ENCODE results near the gene PTPN3.
A peak's percentile ranks its signal among the peaks of the same experiment; 100 is the strongest.
"Not testable (repeated sequence)": the region's sequence is repeated elsewhere in the genome, so short reads cannot be mapped to it uniquely, and the experiment has no call there.

Gene PTPN3

DNA sequence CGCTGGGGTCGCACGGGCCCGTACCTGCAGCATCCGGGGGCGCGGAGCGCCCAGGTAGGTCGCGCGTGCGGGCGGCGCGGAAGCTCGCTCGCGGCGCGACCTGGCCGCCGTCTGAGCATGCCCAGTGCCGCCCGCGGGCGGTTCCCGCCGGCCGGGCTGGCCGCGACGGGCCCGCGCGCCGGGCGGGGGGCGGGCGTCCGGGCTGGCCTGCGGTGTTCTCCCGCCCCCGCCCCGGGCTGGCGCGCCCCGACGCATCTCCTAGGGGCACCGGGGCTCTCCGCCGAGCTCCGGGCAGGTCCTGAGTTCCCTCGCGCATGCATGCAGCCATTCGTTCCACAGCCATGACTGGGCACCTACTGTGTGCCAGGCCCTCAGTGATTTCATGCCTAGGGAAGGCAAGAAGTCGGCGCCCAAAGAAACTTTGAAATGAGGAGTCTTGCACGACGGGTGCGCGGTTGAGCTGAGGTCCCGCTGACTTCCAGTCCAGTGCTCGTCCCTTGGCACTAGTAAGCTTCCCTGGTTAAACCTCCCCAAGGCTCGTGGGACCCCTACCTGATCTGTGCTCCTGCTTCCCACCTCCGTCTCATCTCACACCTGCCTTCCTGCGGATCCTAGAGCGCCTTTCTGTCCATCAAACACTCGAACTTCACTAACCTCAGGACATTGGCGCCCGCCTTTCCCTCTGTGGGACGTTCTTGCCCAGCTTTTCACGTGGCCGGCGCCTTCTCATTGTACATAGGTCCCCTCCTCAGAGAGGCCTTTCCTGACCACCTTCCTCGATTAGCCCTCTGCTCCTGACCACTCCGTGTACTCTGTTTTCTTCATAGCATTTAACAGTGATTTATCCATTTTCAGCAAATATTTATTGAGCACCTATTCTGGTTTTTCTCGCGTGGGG, at the start of gene PTPN3:
Gene PTPN3, minus strand, starts transcription at position 113 of the 898 bp plus-strand sequence. CDS start 34,873 bp downstream, outside the sequence.
- DNase-seq = no peak

DNA sequence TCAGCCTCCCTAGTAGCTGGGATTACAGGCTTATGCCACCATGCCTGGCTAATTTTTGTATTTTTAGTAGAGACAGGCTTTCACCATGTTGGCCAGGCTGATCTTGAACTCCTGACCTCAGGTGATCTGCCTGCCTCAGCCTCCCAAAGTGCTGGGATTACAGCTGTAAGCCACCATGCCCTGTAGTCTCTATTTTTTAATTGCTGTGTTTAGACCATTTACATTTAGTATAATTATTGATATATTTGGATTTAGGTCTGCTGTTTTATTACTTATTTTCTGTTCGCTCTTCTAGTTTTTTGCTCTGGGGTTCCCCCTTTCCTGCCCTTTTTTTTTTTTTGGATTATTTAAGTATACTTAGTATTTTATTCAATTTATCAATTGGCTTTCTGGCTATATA, 46.8 kb upstream of the PTPN3 start:
- not testable (repeated sequence) for DNase-seq

- DNase-seq = no peak
These were observed 44.8 kb upstream of the PTPN3 start for GRCh38 chr9:109542922-109543321.

DNA sequence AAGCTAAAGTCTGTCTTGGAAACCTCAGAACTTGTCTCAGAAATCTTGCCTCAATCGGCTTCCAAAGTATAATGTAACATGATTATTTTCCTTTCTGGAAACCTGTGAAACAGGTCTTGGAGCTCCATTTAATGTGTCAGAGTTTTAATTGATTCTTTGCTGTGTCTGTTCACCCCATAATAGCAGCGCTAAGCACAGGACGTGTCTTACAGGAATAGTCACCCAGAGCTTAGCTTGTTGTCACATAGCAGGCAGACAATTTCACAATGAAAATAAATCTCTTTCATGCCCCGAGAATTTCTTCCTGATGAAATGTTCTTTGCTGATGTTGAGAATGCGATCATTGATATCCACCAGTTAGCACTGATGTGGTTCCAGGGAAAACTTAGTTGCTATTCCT, 40.2 kb upstream of the PTPN3 start:
- DNase-seq = no peak

GRCh38 chr9:109537288-109537687, 39.2 kb upstream of the PTPN3 start:
- no peak for DNase-seq

DNA sequence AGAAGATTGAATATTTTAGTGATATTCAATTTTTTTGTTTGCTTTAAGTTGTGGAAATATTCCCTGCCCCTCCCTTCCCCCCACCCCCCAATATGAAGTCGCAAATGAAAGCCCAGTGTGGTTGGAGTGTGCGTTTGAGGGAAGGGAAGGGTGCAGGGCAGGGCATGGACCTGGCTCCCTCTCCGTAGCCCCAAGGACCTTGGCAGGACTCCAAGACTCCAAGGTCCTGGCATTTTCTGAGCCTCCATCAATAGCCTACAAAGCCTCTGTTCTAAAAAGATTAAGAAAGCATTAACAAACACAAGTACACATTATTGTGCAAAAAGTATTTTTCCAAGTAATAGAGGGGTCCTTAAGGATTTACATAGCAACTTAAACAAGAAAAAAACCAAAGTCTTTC, 38.8 kb upstream of the PTPN3 start:
- DNase-seq = no peak

DNA sequence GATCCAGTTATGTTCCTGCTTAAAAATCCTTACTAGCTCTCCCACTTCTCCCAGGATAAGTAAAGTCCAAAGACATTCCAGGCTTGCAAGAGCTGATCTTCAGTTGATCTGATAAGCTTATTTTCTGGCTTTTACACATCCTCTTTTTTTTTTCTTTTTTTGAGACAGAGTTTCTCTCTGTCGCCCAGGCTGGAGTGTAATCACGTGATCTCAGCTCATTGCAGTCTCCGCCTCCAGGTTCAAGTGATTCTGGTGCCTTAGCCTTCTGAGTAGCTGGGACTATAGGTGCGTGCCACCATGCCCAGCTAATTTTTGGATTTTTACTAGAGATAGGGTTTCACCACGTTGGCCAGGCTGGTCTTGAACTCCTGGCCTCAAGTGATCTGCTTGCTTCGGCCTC, 37.3 kb upstream of the PTPN3 start:
- DNase-seq = peak; percentile 7

- no peak for DNase-seq
These were observed 36.0 kb upstream of the PTPN3 start for GRCh38 chr9:109534151-109534550.

DNA sequence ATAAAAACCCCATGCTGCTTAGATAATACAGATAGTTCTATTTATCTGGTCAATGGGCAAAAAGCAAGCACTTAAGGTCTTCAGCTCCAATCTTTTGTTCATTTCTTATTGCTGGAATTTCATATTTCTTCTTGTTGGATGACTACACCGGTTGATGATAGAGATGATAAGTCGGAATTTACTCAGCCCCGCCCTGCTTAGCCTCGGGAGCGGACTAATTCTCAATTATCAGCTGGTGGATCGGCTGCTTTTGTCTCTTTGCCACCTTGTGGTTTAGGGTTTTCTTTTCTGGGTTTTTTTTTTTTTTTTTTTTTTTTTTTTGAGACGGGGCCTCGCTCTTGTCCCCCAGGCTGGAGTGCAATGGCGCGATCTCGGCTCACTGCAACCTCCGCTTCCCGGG, 34.5 kb upstream of the PTPN3 start:
- not testable (repeated sequence) for DNase-seq

DNA sequence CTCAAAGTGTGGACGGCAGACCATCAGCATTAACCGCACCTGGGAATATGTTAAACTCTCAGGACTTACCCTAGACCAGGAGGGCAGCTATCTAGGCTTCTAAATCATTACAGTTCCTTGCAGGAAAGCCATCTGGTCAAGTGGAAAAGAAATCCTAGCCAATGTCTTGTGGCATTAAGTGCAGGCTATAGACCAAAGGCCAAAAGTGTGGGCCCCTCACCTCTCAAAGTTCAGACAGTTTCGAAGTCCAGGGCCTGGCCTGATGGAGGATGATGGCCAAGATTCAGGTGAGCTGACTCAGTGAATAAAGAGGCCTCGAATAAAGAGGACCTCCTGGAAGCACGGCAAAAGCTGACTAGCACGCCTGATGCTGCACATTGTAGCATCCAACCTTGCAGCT, 24.0 kb upstream of the PTPN3 start:
- no peak for DNase-seq

DNA sequence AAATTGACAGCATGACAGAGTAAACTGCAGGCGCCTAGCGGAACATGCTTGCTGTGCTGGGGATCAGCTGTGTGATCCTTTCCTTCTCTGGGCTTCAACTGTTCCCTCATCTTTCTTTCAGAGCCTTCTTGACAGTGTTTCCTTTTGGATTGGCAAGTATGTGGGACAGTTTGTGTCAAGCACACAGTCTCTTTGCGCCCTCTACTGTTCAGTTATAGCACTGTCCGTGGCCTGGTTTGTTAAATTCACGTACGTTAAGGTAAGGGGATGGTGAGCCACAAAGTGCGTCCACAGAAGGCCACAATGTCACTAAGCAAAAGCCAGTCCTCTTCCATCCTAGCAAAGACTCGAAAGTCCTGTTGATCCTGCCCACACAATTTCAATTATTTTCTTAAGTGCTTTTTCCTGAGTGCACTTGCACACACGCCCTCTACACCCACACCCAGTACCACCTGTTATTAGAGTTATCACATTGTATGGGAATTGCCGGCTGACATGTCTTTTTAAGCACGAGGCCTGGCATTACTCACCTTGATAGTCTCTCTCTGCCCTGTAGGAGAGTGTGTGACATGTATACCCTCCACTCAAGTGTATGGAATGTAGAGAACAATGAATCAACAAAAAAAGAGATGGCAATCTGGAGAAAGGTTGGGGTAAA, 22.5 kb upstream of the PTPN3 start:
- DNase-seq = peak; percentile 76

- DNase-seq = peak; percentile 45
These were observed 21.3 kb upstream of the PTPN3 start for GRCh38 chr9:109519366-109519765.

DNA sequence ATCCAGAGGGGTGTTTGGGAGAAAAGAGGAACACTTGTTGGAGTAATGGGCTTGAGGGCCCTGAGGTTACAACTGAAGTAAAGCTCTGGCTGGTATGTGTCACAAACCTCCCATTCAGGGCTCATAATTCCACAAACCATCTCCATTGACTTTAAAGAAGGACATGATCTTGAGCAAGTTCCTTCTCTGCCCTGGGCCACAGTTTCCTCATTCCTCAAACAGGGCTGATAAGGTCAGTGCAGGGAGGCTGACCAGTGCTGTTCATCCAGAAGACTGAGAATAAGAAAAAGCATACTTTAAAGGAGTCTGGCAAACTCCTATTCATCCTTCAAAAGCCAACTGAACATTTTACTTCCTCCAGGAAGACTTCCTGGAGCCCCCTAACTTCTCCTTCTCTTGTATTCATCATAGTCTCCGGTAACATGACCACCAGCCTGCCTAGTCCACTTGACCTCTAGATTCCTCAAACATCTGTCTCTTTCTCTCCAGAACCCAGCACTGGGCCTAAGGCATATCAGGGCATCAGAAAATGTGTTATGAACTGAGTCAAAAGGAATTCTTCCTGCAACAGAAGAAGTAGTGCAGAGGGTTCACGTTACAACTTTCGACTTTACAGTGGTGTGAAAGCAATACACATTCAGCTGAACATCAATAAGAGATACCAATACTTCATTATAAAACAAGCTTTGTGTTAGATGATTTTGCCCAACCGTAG, 20.7 kb upstream of the PTPN3 start:
- peak; percentile 8 for DNase-seq

DNA sequence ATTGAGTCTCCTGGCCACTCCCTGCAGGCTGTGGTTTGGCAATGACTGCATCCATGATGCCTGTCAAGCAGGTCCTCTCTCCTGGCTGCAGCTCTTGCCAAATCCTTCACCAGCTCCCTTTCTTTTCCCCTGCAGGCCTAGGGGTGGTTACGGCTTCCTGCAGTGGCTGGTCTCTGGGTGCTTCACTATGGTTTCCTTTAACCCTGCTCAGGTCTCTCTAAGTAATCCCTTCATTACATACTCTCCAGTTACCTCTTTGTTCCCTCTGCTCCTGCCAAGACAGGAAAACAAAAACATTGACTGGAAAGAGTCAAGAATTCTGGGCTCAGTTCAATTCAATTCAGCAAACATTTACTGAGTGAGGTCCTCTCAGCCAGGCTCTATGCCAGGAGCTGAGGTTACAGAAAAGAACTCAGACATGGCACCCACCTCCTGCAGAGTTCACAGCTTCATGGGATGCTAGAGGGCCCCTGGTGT, 19.8 kb upstream of the PTPN3 start:
- DNase-seq = no peak

DNA sequence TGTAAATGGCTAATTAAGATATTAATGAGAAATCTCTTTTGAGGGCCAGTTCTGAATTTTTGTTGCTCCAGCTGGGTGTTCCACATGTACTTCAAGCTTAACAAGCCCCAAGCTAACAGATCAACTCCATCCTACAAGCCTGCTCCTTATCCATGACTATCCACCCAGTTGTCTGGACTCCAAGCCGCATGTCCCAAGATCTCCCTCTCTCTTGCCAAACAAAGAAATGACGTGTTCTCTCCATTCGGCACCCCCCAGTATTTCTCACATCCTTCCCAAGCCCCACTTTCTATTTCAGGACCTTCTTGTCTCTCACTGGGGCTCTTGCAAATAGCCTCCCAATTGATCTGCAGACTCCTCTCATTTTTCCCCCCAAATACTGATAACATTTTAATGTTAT, 15.8 kb upstream of the PTPN3 start:
- DNase-seq = no peak

DNA sequence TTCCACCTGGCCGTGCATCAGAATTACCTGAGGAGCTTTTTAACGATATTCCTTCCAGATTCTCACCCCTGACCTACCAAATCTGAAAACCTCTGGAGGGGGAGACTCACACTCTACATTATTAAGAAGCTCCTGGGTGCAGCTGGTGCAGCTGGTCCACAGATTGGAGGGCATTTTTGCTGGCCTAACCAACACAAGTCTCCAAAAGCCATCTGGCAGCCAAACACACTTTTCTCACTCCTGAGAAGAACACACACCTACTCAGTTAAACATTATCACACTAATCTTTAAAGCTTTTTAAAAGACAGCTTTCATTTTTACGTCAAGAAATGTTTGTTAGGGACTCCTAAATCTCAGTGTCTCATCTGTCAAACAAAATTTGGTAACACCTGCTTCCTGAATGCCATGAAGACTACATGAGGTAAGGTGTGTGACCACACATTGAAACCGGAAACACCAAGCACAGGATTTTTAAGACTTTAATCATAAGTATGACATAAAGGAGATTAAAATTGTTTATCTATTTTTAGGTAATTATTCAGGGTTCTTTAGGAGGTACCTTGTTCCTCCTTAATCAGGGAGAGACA, 14.2 kb upstream of the PTPN3 start:
- no peak for DNase-seq

DNA sequence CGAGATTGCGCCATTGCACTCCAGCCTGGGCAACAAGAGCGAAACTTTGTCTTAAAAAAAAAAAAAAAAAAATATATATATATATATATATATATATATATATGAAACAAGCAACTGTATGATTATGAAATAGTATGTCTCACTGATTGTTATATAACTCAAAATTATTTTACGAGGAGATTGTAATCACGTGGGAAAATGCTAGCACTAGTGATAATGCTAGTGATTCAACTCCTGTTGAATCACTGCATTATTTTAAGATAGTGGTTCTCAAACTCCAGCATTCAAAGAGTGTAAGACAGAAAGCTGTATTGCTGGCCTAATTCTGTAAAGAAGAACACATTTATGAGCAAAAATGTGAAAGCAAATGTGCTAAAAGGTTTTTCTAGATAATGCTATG, 12.4 kb upstream of the PTPN3 start:
- DNase-seq = no peak

GRCh38 chr9:109510042-109510441, 11.9 kb upstream of the PTPN3 start:
- not testable (repeated sequence) for DNase-seq

- DNase-seq = no peak
These were observed 11.5 kb upstream of the PTPN3 start for GRCh38 chr9:109509611-109510010.

GRCh38 chr9:109507421-109507838, 9.3 kb upstream of the PTPN3 start:
- DNase-seq = no peak

- DNase-seq = no peak
These were observed 8.1 kb upstream of the PTPN3 start for GRCh38 chr9:109506097-109506712.

DNA sequence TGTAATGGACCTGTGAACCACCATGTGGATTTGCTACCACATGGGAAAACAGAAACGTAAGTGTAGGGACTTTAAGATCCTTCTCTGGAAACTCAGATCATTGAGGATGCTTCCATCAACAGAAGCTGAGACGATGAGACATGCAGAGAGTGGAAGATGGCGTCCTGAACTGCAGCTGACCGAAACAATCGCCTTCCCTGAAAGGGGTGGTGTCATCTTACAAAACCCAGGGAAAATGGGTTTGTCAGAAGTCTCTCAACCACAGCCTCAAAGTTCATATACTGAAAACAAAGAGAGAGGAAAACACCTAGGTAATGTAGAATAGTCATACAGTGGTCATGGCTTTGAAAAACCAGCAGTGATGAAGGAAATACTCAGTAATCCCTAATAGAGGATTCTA, 6.6 kb upstream of the PTPN3 start:
- no peak for DNase-seq

All from OCI-M1 (cell line).